ENCODE results near the gene SGPP2. TPM values are rescaled to one million over a fixed set of nuclear protein-coding genes. Genes with fewer than 3 reads are reported as not detected.

The SGPP2 gene
- total RNA-seq, 1 donor from 2014 or later, result 0.20 TPM

GRCh38 chr2:222381566-222381965 lies 42.8 kb upstream of the SGPP2 start:
- Histone ChIP-seq H3K4me2 (ENCODE audit: low read length) (no peak overlapping the region), H3K36me3 (ENCODE audit: insufficient read depth, low read length) (no peaks in the 10 kb centered on the region), H3K4me1 (ENCODE audit: insufficient read depth, low read length) (no peaks in the 10 kb centered on the region), H3K9ac (ENCODE audit: low read length) (no peak overlapping the region), H4K20me1 (ENCODE audit: insufficient read depth, low read length) (no peaks in the 10 kb centered on the region), H3K4me3 (ENCODE audit: insufficient read depth, low read depth, low read length) (no peak overlapping the region), H3K27ac (ENCODE audit: low read depth, low read length) (no peak overlapping the region), H2AFZ (ENCODE audit: low read depth, low read length) (no peak overlapping the region), H3K79me2 (ENCODE audit: insufficient read depth, low read length) (no peaks in the 10 kb centered on the region), H3K9me3 (ENCODE audit: insufficient read depth, low read depth, low read length) (no peaks in the 10 kb centered on the region), H3K27me3 (ENCODE audit: insufficient read depth, low read length) (no peaks in the 10 kb centered on the region)
- no peak for DNase-seq (ENCODE audit: low read depth)
- no peaks in the 10 kb centered on the region for H3K27me3 Mint-ChIP-seq (ENCODE audit: low read depth, unreplicated experiment)
- no peak overlapping the region for H3K4me3 Mint-ChIP-seq (ENCODE audit: unreplicated experiment)
- no peak overlapping the region for H3K27ac Mint-ChIP-seq (ENCODE audit: unreplicated experiment)
- H3K4me1 Mint-ChIP-seq (ENCODE audit: low read depth, unreplicated experiment), result no peaks in the 10 kb centered on the region
- peaks cover 2% of the 10 kb centered on the region for H3K9me3 Mint-ChIP-seq (ENCODE audit: unreplicated experiment)
- no peaks in the 10 kb centered on the region for H3K36me3 Mint-ChIP-seq (ENCODE audit: low read depth, unreplicated experiment)
- no peak for TF ChIP-seq CTCF (IDR thresholded peaks at IDR 0.05; ENCODE audit: insufficient read depth, low read depth, low read length)
- TF ChIP-seq EZH2 (IDR thresholded peaks at IDR 0.05; ENCODE audit: insufficient read depth, low read length), result no peak
- no peak for FAIRE-seq

- DNase-seq (ENCODE audit: low read depth) (no peak), FAIRE-seq (no peak)
- H3K27ac ChIP-seq (ENCODE audit: low read depth, low read length), result no peak overlapping the region
- Mint-ChIP-seq H3K9me3 (ENCODE audit: unreplicated experiment) (peaks cover 2% of the 10 kb centered on the region), H3K27ac (ENCODE audit: unreplicated experiment) (no peak overlapping the region), H3K4me3 (ENCODE audit: unreplicated experiment) (no peak overlapping the region), H3K36me3 (ENCODE audit: low read depth, unreplicated experiment) (no peaks in the 10 kb centered on the region), H3K27me3 (ENCODE audit: low read depth, unreplicated experiment) (peaks cover 3% of the 10 kb centered on the region), H3K4me1 (ENCODE audit: low read depth, unreplicated experiment) (no peaks in the 10 kb centered on the region)
- H3K9ac ChIP-seq (ENCODE audit: low read length), result no peak overlapping the region
- no peaks in the 10 kb centered on the region for H3K36me3 ChIP-seq (ENCODE audit: insufficient read depth, low read length)
- H3K27me3 ChIP-seq (ENCODE audit: insufficient read depth, low read length), result no peaks in the 10 kb centered on the region
- H4K20me1 ChIP-seq (ENCODE audit: insufficient read depth, low read length), result no peaks in the 10 kb centered on the region
- H3K9me3 ChIP-seq (ENCODE audit: insufficient read depth, low read depth, low read length), result no peaks in the 10 kb centered on the region
- no peaks in the 10 kb centered on the region for H3K79me2 ChIP-seq (ENCODE audit: insufficient read depth, low read length)
- no peak overlapping the region for H2AFZ ChIP-seq (ENCODE audit: low read depth, low read length)
- no peak overlapping the region for H3K4me2 ChIP-seq (ENCODE audit: low read length)
- H3K4me1 ChIP-seq (ENCODE audit: insufficient read depth, low read length), result no peaks in the 10 kb centered on the region
- H3K4me3 ChIP-seq (ENCODE audit: insufficient read depth, low read depth, low read length), result no peak overlapping the region
- TF ChIP-seq CTCF (IDR thresholded peaks at IDR 0.05; ENCODE audit: insufficient read depth, low read depth, low read length) (no peak), EZH2 (IDR thresholded peaks at IDR 0.05; ENCODE audit: insufficient read depth, low read length) (no peak)
Observed at GRCh38 chr2:222383255-222383654, 41.1 kb upstream of the SGPP2 start.

GRCh38 chr2:222391743-222392285 lies 32.5 kb upstream of the SGPP2 start:
- no peaks in the 10 kb centered on the region for H4K20me1 ChIP-seq (ENCODE audit: insufficient read depth, low read length)
- H3K4me3 Mint-ChIP-seq (ENCODE audit: unreplicated experiment), result no peak overlapping the region
- peaks cover 2% of the 10 kb centered on the region for H3K9me3 Mint-ChIP-seq (ENCODE audit: unreplicated experiment)
- no peaks in the 10 kb centered on the region for H3K9me3 ChIP-seq (ENCODE audit: insufficient read depth, low read depth, low read length)
- no peaks in the 10 kb centered on the region for H3K79me2 ChIP-seq (ENCODE audit: insufficient read depth, low read length)
- no peak overlapping the region for H3K27ac Mint-ChIP-seq (ENCODE audit: unreplicated experiment)
- H3K27me3 ChIP-seq (ENCODE audit: insufficient read depth, low read length), result no peaks in the 10 kb centered on the region
- no peaks in the 10 kb centered on the region for H3K36me3 ChIP-seq (ENCODE audit: insufficient read depth, low read length)
- no peak overlapping the region for H3K27ac ChIP-seq (ENCODE audit: low read depth, low read length)
- no peak overlapping the region for H2AFZ ChIP-seq (ENCODE audit: low read depth, low read length)
- H3K27me3 Mint-ChIP-seq (ENCODE audit: low read depth, unreplicated experiment), result peaks cover 5% of the 10 kb centered on the region
- no peaks in the 10 kb centered on the region for H3K36me3 Mint-ChIP-seq (ENCODE audit: low read depth, unreplicated experiment)
- FAIRE-seq (no peak), DNase-seq (ENCODE audit: low read depth) (no peak)
- TF ChIP-seq CTCF (IDR thresholded peaks at IDR 0.05; ENCODE audit: insufficient read depth, low read depth, low read length), result no peak
- no peak for TF ChIP-seq EZH2 (IDR thresholded peaks at IDR 0.05; ENCODE audit: insufficient read depth, low read length)
- H3K4me1 Mint-ChIP-seq (ENCODE audit: low read depth, unreplicated experiment), result no peaks in the 10 kb centered on the region
- H3K9ac ChIP-seq (ENCODE audit: low read length), result no peak overlapping the region
- H3K4me2 ChIP-seq (ENCODE audit: low read length), result no peak overlapping the region
- H3K4me3 ChIP-seq (ENCODE audit: insufficient read depth, low read depth, low read length), result no peak overlapping the region
- no peaks in the 10 kb centered on the region for H3K4me1 ChIP-seq (ENCODE audit: insufficient read depth, low read length)

All from astrocyte (in vitro differentiated cells and primary cell).